Ramos (cell line): ENCODE results near the gene XAGE1B.
"Not testable (repeated sequence)": the region's sequence is repeated elsewhere in the genome, so short reads cannot be mapped to it uniquely, and the experiment has no call there.

ENCODE experiments used
- in situ Hi-C: fragments of 300-500 bp; cut with MboI; formaldehyde crosslinking; loops from one replicate; pipeline ENCODE4 v1.14.3; 2022; ENCODE audit warnings: low sequenced_read_pairs; ENCODE audit not compliant: unreplicated experiment

The XAGE1B gene, protein sequence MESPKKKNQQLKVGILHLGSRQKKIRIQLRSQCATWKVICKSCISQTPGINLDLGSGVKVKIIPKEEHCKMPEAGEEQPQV

GRCh38 chrX:52516987-52517325 lies at the start of gene XAGE1B:
Gene XAGE1B, minus strand, starts transcription at chrX:52517063. Its CDS starts 1,536 bp downstream, at chrX:52515527.
- in situ Hi-C loops: not testable (repeated sequence)

DNA sequence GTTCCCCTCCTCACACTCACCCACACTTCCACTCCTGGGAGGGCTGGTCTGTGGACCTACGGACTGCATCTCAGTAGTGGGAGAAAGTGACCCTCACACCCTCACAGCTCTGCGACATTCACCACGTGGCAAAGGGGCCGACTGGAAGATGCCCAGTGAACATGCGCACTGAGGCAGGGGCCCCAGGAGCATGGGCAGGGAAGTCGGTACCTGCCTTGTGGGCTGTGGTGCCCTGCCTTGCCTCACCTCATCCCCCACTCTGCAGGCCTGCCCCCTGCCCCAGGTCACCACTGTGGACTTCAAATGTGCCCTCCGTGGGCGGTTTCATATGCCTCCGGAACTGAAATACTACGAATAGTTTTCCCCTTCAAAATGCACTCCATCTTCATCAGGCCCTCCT lies 46.2 kb upstream of the XAGE1B start:
- in situ Hi-C loops: no loop called here

DNA sequence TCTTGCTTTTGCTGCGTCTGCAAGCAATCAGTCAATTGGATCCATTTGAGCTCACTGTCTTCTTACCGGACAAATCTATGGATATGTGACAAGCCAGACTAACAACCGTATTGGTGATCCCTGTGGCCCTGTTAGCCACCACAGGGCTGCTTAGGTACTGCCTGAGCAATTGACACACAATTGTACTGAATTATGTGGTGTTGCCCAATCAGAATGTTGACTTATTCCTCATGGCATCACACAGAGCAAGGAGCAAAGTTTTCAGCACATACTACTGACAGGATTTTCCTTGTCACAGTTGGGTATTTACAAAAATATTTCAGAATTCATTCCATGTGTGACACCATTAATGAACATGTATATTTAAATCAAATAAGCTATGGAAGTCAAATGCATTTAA lies 41.3 kb upstream of the XAGE1B start:
- in situ Hi-C loops: no loop called here

GRCh38 chrX:52556741-52557140 lies 39.9 kb upstream of the XAGE1B start:
- in situ Hi-C loops: no loop called here

GRCh38 chrX:52553995-52554642 lies 37.3 kb upstream of the XAGE1B start:
- in situ Hi-C loops: no loop called here

DNA sequence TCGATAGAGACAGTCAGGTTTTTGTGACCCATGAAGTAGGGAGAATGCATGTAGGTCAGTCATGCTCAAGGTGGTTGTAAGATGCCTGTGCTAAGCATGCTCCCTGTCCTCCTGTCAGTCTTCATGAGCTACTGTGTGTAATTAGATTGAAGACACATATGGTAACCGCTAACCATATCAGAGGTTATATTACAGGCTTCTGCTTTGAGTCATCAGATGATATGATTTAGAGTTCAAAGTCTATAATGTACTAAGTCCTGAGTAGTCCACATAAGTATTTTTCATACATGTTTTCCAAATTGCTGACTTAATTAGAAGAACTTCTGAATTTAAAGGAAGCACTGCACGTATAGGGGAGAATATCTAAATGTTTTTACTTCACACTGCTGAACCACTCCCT lies 31.9 kb upstream of the XAGE1B start:
- in situ Hi-C loops: not testable (repeated sequence)

GRCh38 chrX:52544147-52544840 lies 27.4 kb upstream of the XAGE1B start:
- in situ Hi-C loops: no loop called here

- in situ Hi-C loops: no loop called here
These were observed 25.4 kb upstream of the XAGE1B start for GRCh38 chrX:52542311-52542710.

DNA sequence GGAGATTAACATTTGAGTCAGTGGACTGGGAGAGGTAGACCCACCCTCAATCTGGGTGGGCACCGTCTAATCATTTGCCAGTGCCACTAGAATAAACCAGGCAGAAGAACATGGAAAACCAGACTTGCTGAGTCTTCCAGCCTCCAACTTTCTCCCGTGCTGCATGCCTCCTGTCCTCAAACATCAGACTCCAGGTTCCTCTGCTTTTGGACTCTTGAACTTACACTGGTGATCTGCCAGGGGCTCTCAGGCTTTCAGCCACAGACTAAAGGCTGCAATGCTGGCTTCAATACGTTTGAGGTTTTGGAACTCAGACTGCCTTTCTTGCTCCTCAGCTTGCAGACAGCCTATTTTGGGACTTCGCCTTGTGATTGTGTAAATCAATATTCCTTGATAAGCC lies 24.2 kb upstream of the XAGE1B start:
- in situ Hi-C loops: not testable (repeated sequence)

DNA sequence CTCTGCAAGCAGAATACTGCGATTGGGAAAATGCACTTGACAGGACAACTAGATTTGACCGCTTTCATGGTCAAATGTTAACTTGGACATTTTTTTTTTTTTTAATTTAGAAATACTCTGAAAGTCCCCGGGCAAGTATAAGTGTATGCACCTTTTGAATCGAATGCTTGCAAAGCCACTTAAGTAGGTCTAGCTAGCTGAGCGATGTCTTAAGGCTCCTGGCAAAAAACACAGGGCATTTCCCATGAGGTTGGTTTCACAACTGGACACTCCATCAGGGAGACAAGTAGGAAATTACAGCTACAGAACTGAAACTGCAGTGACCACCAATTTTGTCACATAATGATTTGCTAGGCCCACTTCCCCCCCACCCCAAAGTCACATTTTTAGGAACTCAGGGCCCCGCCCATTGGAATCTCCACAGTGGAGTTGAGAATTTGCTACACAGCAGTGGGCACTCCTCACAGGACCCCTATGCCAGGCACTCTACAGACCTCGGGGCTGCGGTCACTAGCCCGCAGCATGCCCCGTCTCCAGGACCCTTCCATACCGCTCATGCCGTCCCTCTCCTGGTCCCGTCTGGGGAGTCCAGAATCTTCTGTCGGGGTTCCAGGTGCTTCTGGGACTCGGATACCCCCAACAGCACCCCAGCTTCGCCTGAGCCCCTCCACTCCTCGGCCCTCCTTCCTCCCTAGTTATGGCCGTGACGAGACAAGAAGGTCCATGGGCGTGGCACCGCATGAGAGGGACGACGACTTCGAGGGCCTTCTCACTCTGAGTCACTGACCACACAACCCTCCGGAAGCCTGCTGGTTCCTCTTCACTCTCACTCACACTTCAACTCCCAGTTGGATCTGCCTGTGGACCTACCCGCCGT lies 515 bp downstream of the XAGE1B start:
- in situ Hi-C loops: not testable (repeated sequence)

DNA sequence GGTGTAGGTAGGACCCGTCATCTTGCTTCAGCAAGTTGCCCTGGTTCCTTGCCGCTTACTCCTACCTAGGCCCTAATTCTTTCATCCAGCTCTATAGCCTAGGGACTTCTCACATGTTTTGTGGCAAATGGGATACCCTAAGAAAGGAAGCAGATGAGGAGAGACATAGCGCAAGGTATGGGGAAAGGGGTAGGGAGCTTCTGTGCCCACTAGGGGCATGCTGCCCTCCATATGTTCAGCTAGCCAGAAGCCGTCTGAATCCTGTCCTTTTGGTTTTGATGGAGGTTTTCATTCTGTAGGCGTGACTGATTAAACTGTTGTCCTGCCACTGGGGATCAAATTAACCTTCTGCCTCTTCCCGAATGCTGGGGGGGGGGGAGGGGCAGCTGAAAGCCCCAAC lies 5.7 kb downstream of the XAGE1B start:
- in situ Hi-C loops: not testable (repeated sequence)

DNA sequence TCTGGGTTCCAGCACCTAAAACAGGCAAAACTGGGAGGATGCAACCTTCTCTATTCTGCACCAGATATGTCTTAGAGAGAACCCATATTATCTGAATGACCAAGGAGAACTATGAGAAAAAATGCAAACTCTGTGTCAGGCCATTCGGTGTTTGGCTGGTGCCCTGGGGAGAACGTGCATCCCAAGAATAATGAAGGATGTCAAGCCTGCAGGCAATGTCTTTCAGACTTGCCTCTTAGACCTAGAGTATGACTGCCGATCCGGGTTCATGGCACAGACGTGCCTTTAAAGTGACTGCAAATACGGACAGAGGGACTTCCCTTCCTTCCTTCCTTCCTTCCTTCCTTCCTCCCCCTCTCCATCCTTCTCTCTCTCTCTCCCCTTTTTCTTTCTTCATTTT lies 6.9 kb downstream of the XAGE1B start:
- in situ Hi-C loops: no loop called here

DNA sequence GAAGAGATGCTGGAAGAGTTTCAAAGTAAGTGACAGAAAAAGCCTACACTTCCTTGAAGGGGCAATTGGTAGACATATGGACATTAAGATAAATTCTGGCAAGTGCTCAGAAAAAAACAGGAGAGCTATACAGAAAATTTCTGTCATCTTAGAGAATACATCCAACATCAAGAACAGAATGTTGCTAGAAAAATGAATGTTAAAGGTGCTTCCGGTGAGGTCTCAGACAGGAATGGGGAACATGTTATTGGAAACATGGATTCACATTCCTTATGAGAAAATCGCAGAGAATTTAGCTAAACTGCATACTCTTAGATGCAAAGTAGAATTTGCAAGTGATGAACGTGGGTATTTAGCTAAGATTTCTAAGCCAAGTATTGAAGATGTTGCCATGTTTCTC lies 9.5 kb downstream of the XAGE1B start:
- in situ Hi-C loops: no loop called here

- in situ Hi-C loops: no loop called here
These were observed 12.3 kb downstream of the XAGE1B start for GRCh38 chrX:52504551-52504950.

DNA sequence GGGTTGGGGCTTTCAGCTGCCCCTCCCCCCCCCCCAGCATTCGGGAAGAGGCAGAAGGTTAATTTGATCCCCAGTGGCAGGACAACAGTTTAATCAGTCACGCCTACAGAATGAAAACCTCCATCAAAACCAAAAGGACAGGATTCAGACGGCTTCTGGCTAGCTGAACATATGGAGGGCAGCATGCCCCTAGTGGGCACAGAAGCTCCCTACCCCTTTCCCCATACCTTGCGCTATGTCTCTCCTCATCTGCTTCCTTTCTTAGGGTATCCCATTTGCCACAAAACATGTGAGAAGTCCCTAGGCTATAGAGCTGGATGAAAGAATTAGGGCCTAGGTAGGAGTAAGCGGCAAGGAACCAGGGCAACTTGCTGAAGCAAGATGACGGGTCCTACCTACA lies 15.5 kb downstream of the XAGE1B start:
- in situ Hi-C loops: not testable (repeated sequence)

GRCh38 chrX:52496419-52496772 lies 20.5 kb downstream of the XAGE1B start:
- in situ Hi-C loops: not testable (repeated sequence)

DNA sequence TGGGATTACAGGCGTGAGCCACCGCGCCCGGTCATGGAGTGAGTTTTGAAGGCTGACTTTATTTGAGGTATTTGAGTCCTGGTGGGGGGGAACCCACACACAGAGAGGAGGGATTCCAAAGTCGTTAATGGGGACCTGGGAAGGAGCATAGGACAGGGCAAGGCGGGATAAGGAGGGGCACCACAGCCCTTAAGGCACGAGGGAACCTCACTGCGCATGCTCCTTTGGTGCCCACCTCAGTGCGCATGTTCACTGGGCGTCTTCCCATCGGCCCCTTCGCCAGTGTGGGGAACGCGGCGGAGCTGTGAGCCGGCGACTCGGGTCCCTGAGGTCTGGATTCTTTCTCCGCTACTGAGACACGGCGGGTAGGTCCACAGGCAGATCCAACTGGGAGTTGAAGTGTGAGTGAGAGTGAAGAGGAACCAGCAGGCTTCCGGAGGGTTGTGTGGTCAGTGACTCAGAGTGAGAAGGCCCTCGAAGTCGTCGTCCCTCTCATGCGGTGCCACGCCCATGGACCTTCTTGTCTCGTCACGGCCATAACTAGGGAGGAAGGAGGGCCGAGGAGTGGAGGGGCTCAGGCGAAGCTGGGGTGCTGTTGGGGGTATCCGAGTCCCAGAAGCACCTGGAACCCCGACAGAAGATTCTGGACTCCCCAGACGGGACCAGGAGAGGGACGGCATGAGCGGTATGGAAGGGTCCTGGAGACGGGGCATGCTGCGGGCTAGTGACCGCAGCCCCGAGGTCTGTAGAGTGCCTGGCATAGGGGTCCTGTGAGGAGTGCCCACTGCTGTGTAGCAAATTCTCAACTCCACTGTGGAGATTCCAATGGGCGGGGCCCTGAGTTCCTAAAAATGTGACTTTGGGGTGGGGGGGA lies 21.1 kb downstream of the XAGE1B start, which contains the start of gene XAGE1A:
XAGE1A (plus strand) TSS at position 264 of the 874 bp plus-strand sequence. CDS start 1,554 bp downstream, outside the sequence.
- in situ Hi-C loops: not testable (repeated sequence)

GRCh38 chrX:52471301-52471700 lies 45.6 kb downstream of the XAGE1B start:
- in situ Hi-C loops: not testable (repeated sequence)
